A549 treated with GW870086 at 1 μM for 4 hours (cell line): ENCODE measurements around the gene JTB. TPM values are rescaled to one million over a fixed set of nuclear protein-coding genes. Genes with fewer than 3 reads are reported as not detected.

Source experiments
- total RNA-seq: library from RNA; stranded (reverse); fragments of 200-300 nt; extraction: Qiagen RNA extraction; gene quantifications from 5 replicates; pipeline ENCODE4 v1.2.3, GENCODE V29; 2022; ENCODE audit warnings: low read depth

The JTB gene
- 120 to 164 TPM (median 155 TPM) in 5 replicates for total RNA-seq

DNA sequence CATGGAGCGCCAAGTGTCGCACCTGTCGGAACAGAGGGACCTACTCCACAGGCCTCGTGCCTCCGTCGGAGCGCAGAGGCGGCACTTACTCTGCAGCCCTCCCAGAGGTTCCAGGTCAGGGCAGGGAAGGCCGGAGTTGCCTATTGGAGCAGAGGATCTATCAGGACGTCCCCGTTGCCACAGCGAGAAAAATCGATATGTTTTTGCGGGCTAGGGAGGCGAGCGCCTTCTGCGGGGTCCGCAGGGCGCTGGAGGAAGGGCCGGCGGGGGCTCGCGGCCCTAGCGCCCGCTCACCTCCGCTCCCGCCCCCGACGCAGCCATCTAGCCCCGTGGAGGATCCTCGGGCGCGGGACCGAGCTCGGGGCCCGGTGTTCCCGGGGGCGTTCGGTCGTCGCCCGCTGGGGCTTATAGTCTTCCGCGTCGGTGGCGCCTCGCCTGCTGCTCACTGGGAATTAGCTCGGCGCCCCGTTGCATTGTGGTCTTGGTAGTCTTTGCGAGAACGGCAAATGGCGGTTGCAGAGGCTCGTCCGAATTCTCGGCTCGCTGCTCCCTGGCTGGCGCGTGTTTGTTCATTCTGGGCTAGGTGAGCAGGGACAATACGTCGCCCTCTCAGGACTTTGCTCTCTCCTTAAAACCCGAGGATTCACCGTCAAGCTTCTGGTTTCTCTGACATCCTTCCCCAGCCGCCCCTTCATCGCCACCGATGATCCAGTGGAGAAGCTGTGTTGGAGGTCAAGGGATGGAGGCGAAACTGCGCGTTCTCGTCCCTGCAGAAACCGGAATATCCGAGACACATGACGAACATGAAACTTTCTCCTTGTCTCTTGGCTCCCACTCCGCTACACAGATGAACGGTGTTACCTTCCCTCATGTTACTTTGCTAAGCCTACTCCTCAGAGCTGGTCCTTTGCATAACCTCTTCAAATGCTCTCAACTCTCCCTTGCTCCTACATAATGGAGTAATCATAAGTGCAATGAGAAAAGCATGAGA lies at the start of gene JTB:
JTB (minus strand) TSS at position 425 of the 991 bp plus-strand sequence; CDS start at position 3, 422 bp downstream.

DNA sequence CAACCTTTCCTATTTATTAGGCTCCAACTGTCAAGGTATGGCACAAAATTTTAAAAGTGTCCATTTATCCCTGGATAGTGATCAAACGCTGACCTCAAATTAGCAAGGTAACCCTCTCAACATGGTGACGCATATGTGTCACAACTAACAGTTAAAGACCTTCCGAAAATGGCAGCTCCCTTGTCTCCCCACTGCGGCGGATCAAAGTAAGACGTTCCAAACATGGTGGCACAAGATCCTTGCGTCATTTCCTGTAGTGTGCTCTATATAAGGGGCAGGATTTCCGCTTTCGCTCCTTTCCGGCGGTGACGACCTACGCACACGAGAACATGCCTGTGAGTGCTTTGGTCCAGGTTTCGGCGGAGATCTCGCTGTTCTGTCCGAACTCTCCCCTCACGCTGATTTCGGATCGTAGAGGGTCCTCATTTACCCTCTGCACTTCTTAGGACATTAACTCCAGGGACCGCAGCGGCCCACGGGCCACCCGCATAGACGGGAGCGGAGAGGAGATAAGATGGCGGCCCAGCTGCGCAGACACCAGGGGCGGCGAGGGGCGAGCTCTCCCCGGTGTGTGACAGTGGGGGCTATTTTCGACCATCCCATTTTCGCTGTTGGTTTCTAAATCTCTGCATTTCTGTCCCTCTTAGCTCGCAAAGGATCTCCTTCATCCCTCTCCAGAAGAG lies 13.1 kb upstream of the JTB start, which contains the start of gene RPS27:
RPS27 (plus strand) TSS at position 295 of the 683 bp plus-strand sequence; CDS start at position 330, 35 bp downstream.

DNA sequence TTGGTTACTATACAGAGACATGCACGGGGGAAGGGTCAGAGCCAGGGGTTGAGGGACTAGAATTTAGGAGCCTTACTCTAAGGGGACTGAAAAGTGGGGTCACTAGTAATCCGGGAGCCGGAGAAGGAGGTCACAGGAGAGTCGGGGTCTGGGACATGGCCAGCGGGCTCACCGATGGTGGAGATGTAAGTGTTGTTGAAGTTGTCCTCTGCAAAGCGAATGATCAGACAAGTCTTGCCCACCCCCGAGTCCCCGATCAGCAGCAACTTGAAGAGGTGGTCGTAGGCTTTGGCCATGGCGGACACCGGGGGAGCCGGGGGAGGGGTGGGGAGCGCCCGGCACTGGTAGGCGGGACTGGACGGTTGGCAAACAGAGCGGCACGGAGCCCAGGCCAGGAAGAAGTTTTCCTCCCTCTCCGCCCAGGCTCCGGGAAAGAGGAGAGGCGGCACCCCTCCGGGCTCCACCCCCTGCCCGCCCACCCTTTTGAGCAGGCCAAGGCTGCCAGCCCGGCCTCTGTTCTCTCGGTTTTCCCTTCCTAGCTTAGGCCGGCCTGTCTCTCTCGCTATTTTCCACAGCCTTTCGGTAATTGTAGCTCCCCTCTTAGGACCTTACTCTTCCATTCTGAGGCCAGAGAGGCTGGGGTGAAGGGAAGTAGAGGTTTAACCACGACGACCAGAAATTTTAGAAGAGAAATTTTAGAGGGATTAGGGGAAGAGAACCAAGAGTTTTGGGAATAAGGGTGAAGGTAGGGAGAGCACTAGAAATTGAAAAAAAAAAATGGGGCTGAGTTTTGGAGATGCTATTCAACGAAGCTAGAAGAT lies 8.7 kb upstream of the JTB start, which contains the start of gene RAB13:
RAB13 (minus strand) TSS at position 399 of the 821 bp plus-strand sequence; CDS start at position 296, 103 bp downstream.

DNA sequence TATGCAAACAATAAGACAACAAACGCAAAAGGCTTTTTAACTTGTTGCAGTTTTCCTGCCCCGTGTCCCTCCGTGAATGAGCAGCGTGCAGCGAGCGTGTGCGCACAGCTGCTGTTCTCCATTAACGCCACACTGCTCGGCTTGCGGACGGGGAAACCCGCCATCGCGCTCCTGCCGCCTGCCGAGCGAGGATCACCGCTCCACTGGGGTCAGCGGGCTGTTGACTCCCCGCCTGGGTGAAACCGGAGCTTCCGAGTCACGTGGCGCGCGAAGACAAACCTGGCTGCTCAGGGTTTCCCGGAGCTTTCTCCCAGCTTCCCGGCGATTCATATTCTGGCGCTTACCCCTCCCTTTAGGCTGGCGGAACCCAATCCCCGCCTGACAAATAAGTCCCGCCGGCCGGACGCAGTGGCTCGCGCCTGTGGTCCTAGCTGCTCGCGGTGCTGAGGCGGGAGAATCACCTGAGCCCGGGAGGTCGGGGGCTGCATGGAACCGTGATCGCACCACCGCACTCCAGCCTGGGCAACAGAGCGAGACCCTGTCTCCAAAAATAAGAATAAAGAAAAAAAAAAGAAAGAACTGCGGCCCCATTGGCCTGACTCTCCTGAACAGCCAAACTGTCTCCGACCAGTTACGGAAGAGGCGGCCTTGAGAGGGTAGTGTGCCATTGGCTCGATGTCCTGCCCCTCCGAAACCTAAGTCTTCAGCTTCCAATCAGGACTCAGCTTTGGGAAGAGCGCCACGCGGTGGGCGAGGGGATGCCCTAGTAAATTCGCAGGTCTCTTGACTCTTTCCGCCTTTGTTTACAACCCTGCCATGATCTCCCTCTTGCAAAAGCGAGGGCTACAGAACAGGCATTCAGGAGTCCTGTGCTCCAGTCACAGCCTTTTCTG lies 10.1 kb downstream of the JTB start, which contains the start of gene CREB3L4:
CREB3L4 (plus strand) TSS at position 796 of the 893 bp plus-strand sequence. CDS start 624 bp downstream, outside the sequence.

DNA sequence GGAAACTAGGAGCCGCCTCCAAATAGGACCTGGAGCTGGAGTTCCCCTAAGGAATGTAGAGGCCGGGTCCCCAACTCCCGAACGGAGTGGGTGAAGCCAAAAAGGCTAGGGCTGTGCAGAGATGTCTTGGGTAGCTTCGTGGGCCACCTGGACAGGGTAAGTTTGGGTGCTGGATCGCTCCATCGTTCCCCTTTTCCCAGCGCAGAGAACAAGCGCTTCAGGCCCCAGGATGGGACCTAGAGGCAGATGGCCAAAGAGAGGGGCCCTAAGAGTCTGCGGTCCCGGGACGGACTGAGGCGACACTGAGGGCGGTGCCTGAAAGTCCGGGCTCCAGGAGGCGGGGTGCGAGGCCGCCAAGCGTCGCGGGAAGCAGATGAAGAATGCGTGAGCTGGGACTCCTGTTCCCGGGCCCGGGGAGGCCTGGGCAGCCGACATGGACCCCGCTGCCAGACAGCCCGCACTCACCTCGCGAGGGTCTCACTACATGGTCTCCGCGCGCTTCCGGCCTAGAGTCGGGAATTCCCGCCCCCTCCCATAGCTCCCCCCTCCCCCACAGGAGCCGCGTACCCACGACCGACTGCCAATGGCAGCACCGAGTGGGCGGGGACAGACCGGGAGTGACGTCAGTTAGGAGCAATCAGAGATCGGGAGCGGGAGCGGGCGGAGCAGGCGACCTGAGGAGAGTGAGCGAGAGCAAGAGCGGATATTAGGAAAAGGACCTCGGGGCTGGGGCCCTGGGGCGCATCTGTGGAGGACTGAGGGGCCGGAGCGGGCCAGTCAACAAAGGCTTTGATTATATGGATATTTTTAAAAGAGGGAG lies 14.2 kb downstream of the JTB start, which contains the start of gene SLC39A1:
SLC39A1 (minus strand) TSS at position 508 of the 820 bp plus-strand sequence. CDS start 822 bp downstream, outside the sequence.

DNA sequence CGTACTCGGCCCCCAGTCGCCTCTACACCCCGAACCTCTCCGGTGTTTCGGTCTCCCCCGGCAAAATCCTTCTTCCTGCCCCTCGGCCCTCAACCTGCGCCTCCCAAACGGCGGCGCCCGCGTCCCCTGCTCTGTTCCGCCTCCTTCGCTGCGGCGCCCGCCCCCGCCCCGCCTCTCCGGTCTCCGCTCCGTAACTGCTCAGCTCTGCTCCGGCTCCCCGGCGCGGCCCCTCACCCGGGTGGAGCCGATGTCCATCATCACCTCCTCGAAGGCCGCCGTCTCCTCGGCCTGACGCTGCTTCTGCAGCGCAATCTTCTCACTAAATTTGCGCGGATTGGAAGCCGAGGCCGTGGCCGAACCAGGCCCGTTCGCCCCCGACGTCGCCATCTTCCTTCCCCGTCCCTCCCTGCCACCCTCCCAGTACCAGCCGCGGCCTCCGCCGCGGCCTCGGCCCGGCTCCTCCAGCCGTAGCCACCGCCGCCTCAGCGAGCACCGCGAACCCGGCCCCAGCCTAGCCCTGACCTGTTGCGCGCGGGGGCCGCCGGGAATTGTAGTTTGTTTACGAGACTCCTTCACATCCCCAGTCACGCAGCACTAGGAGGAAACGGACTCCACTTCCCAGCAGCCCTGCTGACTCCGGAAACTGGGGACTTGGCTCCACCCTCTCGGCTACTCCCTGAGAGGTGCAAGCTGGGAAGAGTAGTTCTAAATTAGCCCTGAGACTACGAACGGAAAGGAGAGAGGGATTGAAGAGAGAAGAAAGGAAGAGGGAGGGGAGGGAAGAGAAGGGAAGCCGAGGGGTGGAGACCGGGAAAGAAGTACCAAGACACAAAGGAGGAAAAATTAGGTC lies 19.1 kb downstream of the JTB start, which contains the start of gene CRTC2:
CRTC2 (minus strand) TSS at position 502 of the 850 bp plus-strand sequence; CDS start at position 387, 115 bp downstream.

DNA sequence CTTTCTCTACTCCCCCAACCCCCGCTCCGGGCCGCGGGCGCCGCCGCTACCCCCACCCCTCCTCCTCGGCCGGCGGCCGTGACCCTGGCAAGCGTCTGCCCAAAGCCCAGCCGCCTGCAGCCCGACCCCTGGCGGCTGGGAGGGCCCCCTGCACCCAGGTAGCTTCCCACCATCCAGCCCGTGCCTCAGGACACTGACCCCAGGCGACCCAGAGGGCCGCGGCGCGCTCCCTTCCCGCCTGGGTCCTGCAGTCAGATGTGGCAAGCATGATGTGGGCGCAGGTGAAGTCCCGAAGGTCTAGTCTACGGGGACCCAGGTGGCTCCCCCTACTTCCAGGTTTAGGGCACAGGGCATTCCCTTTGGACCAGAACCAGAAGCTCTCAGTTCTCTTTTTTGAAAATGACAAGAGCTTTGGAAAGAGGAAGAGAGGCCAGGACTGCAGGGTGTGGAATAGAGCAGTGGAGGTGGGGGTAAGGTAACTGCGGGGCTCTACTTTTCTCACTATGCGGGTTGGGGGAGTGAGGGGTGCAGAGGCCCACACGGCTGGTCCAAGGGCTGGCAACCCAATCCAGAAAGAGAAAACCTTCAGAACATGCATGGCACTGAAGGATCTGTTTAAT lies 30.7 kb downstream of the JTB start, which contains the start of gene DENND4B:
DENND4B (minus strand) TSS at position 97 of the 620 bp plus-strand sequence. CDS start 2,344 bp downstream, outside the sequence.

Other genes with a start within 250 kb of the JTB start
- 16.1 to 20.1 TPM (median 18.6 TPM) in 5 replicates for gene INTS3, start 249.6 kb downstream of the JTB start, total RNA-seq
- 0.91 to 2.4 TPM (median 1.6 TPM) in 5 replicates for gene SLC27A3, start 202.3 kb downstream of the JTB start, total RNA-seq
- gene GATAD2B, start 54.7 kb downstream of the JTB start, total RNA-seq = 6.4 to 14.8 TPM (median 9.0 TPM) in 5 replicates
- gene DENND4B, start 31.0 kb downstream of the JTB start, total RNA-seq = 25.8 to 35.7 TPM (median 32.4 TPM) in 5 replicates
- 30.1 to 40.4 TPM (median 37.5 TPM) in 5 replicates for gene CRTC2, start 19.1 kb downstream of the JTB start, total RNA-seq
- gene SLC39A1, start 14.1 kb downstream of the JTB start, total RNA-seq = 151 to 164 TPM (median 162 TPM) in 5 replicates
- gene CREB3L4, start 9.8 kb downstream of the JTB start, total RNA-seq = 7.2 to 9.5 TPM (median 9.4 TPM) in 5 replicates
- gene RAB13, start 8.7 kb upstream of the JTB start, total RNA-seq = 126 to 141 TPM (median 136 TPM) in 5 replicates
- gene RPS27, start 13.1 kb upstream of the JTB start, total RNA-seq = 4,264 to 8,287 TPM (median 4,398 TPM) in 5 replicates
- gene NUP210L, start 177.4 kb upstream of the JTB start, total RNA-seq = 0.02 TPM in 1 of 5 replicates, not detected in the others
- 456 to 556 TPM (median 481 TPM) in 5 replicates for gene TPM3, start 214.4 kb upstream of the JTB start, total RNA-seq
- not detected in 5 replicates for gene CFAP141, start 228.7 kb upstream of the JTB start, total RNA-seq
- gene UBAP2L, start 243.3 kb upstream of the JTB start, total RNA-seq = 96.4 to 106 TPM (median 98.5 TPM) in 5 replicates